ENCODE measurements around the gene MRPS24.

GRCh38 chr7:43890468-43890867, 21.2 kb upstream of the MRPS24 start:
- no peak for TF ChIP-seq CTCF (conservative IDR thresholded peaks at IDR 0.05; ENCODE audit: low read depth, low read length)
- no peak for TF ChIP-seq EZH2 (IDR thresholded peaks at IDR 0.05; ENCODE audit: borderline replicate concordance, low read depth, low read length, poor library complexity, severe bottlenecking)

All from A673 (cell line).